Activated T-cell treated with anti-CD3 and anti-CD28 coated beads, Interleukin-2, amount 50 U/mL, for 72 hours (primary cell): ENCODE results near the gene ATG9B. TPM values are rescaled to one million over a fixed set of nuclear protein-coding genes. Genes with fewer than 3 reads are reported as not detected.
"Not testable (repeated sequence)": the region's sequence is repeated elsewhere in the genome, so short reads cannot be mapped to it uniquely, and the experiment has no call there.

Source experiments
- ATAC-seq, 2 donors: fragments of 150-1000 bp; cut with Tn5 transposase; replicated peaks in 1 of 2; 2 replicates each; pipeline ENCODE4 v1.10.0; 2021; ENCODE audit warnings: moderate library complexity in 2 of 2, mild to moderate bottlenecking in 1 of 2
- DNase-seq, 2 donors: peaks; one replicate each; pipeline ENCODE4 v3.0.0; 2021 to 2022; ENCODE audit warnings: mixed read lengths in 1 of 2
- H3K27ac Mint-ChIP-seq: one replicate; pipeline ENCODE4 v1.8.0; 2022; ENCODE audit warnings: mild to moderate bottlenecking, moderate library complexity, mixed read lengths
- H3K27me3 Mint-ChIP-seq: one replicate; pipeline ENCODE4 v1.8.0; 2022; ENCODE audit warnings: low read depth, mixed read lengths
- H3K36me3 Mint-ChIP-seq, 2 donors: one replicate each; pipeline ENCODE4 v1.8.0; 2022; ENCODE audit warnings: mixed read lengths in 2 of 2, mild to moderate bottlenecking in 1 of 2; ENCODE audit not compliant: insufficient read depth in 2 of 2
- H3K4me1 Mint-ChIP-seq: one replicate; pipeline ENCODE4 v1.8.0; 2022; ENCODE audit warnings: low read depth, mixed read lengths
- H3K4me3 Mint-ChIP-seq, 2 donors: one replicate each; pipeline ENCODE4 v1.8.0; 2022; ENCODE audit warnings: mild to moderate bottlenecking in 2 of 2, mixed read lengths in 2 of 2, moderate library complexity in 2 of 2
- H3K9me3 Mint-ChIP-seq, 2 donors: one replicate each; pipeline ENCODE4 v1.8.0; 2022; ENCODE audit warnings: mixed read lengths in 2 of 2
- total RNA-seq, 2 donors: library from RNA; stranded (reverse); gene quantifications; one replicate each; pipeline ENCODE4 v1.2.3, GENCODE V29; 2022

Gene ATG9B
- total RNA-seq, 2 donors from 2014 or later = 9.0 to 10.1 TPM

DNA sequence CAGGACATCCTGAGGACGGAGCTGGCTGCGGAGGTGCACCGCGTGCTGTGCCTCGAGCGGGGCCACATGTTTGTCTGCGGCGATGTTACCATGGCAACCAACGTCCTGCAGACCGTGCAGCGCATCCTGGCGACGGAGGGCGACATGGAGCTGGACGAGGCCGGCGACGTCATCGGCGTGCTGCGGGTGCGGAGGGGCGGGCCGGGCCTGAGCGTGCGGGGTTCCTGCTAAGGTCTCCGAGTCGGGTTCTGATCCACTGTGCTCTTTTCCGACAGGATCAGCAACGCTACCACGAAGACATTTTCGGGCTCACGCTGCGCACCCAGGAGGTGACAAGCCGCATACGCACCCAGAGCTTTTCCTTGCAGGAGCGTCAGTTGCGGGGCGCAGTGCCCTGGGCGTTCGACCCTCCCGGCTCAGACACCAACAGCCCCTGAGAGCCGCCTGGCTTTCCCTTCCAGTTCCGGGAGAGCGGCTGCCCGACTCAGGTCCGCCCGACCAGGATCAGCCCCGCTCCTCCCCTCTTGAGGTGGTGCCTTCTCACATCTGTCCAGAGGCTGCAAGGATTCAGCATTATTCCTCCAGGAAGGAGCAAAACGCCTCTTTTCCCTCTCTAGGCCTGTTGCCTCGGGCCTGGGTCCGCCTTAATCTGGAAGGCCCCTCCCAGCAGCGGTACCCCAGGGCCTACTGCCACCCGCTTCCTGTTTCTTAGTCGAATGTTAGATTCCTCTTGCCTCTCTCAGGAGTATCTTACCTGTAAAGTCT, 10.4 kb downstream of the ATG9B start:
- Mint-ChIP-seq H3K4me3 (peak overlapping the region; percentile 87 to 92), H3K9me3 (no peaks in the 10 kb centered on the region), H3K27me3 (peaks cover 11% of the 10 kb centered on the region), H3K4me1 (peaks cover 78% of the 10 kb centered on the region), H3K36me3 (peaks cover 0 to 2% of the 10 kb centered on the region in 2 donors), H3K27ac (peak overlapping the region; percentile 96)
- ATAC-seq (peak; percentile 71 to 72), DNase-seq (peak; percentile 92 to 94)

DNA sequence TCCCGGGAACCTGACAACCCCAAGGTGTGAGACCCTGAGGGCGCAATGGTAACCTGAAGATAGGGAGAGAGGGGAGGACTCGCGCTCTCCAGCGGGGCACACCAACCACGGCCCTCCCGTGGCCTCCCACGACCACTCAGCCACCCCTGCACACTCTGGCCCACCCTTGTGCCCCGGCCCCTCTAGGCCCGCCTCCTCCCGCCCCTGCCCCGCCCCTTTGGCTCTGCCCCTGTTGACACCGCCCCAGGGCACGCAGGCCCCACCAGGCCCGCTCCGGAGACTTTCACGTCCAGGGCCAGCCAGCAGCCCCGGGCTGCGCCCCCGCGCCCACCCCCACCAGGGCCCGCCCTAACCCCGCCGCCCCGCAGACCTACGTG, 10.9 kb downstream of the ATG9B start:
- Mint-ChIP-seq H3K4me3 (peak overlapping the region; percentile 87 to 92), H3K4me1 (peaks cover 78% of the 10 kb centered on the region), H3K36me3 (peaks cover 0 to 2% of the 10 kb centered on the region in 2 donors), H3K27me3 (peaks cover 8% of the 10 kb centered on the region), H3K9me3 (no peaks in the 10 kb centered on the region), H3K27ac (no peak overlapping the region)
- ATAC-seq (no peak), DNase-seq (no peak)

DNA sequence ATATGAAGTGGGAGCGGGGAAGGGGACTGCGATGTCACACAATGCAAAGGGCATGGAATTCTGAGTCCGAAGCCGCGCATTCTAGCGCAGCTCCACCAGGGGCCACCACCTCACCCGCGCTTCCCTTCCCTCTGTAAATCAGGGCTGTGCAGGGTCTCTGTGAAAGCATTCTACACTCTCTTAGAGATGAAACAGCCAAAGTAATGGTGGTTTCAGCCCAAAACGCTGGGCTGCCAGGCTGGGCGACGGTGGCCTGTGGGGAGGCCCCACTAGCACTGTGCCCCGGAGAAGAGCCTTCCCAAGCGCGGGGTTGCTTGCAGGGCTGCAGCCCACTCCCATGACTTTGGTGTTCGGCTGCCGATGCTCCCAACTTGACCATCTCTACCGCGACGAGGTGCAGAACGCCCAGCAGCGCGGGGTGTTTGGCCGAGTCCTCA, 11.4 kb downstream of the ATG9B start:
- H3K27me3 Mint-ChIP-seq = peaks cover 4% of the 10 kb centered on the region
- H3K9me3 Mint-ChIP-seq = no peaks in the 10 kb centered on the region
- H3K27ac Mint-ChIP-seq = no peak overlapping the region
- H3K4me3 Mint-ChIP-seq = peak overlapping the region in 1 of 2 donors; percentile 62
- peaks cover 78% of the 10 kb centered on the region for H3K4me1 Mint-ChIP-seq
- DNase-seq (no peak), ATAC-seq (no peak)
- H3K36me3 Mint-ChIP-seq = peaks cover 0 to 2% of the 10 kb centered on the region in 2 donors

DNA sequence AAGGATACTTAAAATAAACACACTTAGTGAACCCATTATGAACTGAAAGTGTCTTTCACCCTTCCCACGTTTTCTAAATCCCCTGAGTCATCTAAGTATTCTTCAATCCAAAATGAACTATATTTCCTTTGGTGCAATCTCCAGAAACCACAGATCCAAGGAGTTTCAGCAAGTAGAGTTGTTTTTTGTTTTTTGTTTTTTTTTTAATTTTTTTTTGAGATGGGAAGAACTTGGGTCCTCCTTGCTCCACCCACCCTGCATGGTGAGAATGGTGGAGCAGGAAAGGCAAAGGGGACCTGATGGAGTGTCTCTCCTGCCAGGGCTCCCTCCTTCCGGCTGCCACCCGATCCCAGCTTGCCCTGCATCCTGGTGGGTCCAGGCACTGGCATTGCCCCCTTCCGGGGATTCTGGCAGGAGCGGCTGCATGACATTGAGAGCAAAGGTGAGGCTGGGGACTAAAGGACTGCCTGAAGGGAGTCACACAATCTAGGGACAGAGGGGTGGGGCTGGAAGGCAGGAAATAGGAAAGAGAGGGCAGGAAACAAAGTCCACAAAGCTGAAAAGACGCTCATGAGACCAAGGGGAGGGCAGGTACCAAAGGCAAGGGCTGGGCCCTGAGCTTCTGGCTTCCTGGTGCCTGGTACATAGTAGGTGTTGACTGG, 12.1 kb downstream of the ATG9B start:
- H3K4me3 Mint-ChIP-seq = peak overlapping the region; percentile 51 to 62
- DNase-seq = no peak
- ATAC-seq = no peak
- H3K4me1 Mint-ChIP-seq = peaks cover 78% of the 10 kb centered on the region
- no peaks in the 10 kb centered on the region for H3K27me3 Mint-ChIP-seq
- no peaks in the 10 kb centered on the region for H3K9me3 Mint-ChIP-seq
- H3K27ac Mint-ChIP-seq = peak overlapping the region; percentile 71
- peaks cover 0 to 2% of the 10 kb centered on the region in 2 donors for H3K36me3 Mint-ChIP-seq

GRCh38 chr7:151011616-151012015, 12.7 kb downstream of the ATG9B start:
- not testable (repeated sequence) for ATAC-seq, H3K36me3 Mint-ChIP-seq, DNase-seq, H3K27me3 Mint-ChIP-seq, H3K9me3 Mint-ChIP-seq
- H3K27ac Mint-ChIP-seq = peak overlapping the region; percentile 71
- H3K4me1 Mint-ChIP-seq = peaks cover 74% of the 10 kb centered on the region
- peak overlapping the region; percentile 51 to 52 for H3K4me3 Mint-ChIP-seq

DNA sequence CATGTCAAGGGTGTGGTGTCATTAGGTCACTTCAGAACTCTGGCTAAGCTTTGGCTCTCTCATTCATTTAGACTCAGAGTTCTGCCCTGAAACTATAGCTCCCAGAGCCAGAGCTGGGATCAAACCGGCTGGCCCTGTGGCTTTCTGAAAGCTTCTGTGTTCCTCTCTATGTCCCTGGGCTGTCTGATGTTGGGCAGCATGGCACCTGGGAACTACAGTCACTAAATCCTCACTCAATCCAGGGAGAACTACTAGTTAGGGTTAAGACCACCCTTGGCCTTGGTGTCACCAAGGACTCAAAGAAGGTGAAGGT, 13.2 kb downstream of the ATG9B start:
- Mint-ChIP-seq H3K4me1 (peaks cover 68% of the 10 kb centered on the region), H3K4me3 (peak overlapping the region; percentile 65 to 70), H3K36me3 (peaks cover 0 to 2% of the 10 kb centered on the region in 2 donors), H3K27me3 (no peaks in the 10 kb centered on the region), H3K27ac (peak overlapping the region; percentile 75), H3K9me3 (no peaks in the 10 kb centered on the region)
- DNase-seq (no peak), ATAC-seq (no peak)

- peak overlapping the region; percentile 65 to 70 for H3K4me3 Mint-ChIP-seq
- no peaks in the 10 kb centered on the region for H3K27me3 Mint-ChIP-seq
- H3K36me3 Mint-ChIP-seq = peaks cover 0 to 2% of the 10 kb centered on the region in 2 donors
- peak; percentile 39 to 45 for DNase-seq
- ATAC-seq = peak; percentile 3 to 25
- H3K4me1 Mint-ChIP-seq = peaks cover 64% of the 10 kb centered on the region
- peak overlapping the region; percentile 75 for H3K27ac Mint-ChIP-seq
- no peaks in the 10 kb centered on the region for H3K9me3 Mint-ChIP-seq
Measured at GRCh38 chr7:151010307-151011096, 13.8 kb downstream of the ATG9B start.

GRCh38 chr7:151010037-151010306, 14.3 kb downstream of the ATG9B start:
- DNase-seq (no peak), ATAC-seq (no peak)
- no peak overlapping the region for H3K27ac Mint-ChIP-seq
- H3K27me3 Mint-ChIP-seq = no peaks in the 10 kb centered on the region
- peak overlapping the region; percentile 65 to 70 for H3K4me3 Mint-ChIP-seq
- H3K4me1 Mint-ChIP-seq = peaks cover 59% of the 10 kb centered on the region
- H3K36me3 Mint-ChIP-seq = peaks cover 0 to 2% of the 10 kb centered on the region in 2 donors
- H3K9me3 Mint-ChIP-seq = no peaks in the 10 kb centered on the region

DNA sequence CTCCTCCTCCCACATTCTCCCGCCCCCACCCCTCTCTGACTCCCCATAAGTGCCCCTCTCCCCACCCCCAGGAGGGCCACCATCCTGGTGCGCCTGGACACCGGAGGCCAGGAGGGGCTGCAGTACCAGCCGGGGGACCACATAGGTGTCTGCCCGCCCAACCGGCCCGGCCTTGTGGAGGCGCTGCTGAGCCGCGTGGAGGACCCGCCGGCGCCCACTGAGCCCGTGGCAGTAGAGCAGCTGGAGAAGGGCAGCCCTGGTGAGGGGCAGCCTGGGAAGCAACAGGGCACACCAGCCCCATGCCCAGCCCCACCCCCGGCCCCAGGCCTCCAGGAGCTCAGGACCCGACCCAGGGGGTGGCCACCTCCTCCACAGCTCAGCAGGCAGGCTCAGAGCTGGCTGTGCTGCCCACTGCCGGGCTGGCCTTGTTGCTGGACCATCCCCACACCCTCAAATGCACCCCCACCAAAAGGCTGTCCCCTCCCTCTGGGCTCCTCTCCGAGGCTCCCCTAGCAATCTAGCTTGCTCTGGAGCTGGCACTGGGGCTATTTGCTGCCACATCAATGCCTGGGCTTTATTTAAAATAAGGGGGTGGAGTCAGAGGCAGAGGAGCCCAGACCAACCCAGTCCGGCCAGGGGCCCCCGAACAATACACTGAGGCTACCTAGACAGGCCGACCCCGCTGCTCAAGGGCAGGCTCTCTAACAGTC, 14.8 kb downstream of the ATG9B start:
- H3K9me3 Mint-ChIP-seq = no peaks in the 10 kb centered on the region
- peaks cover 54% of the 10 kb centered on the region for H3K4me1 Mint-ChIP-seq
- ATAC-seq (no peak), DNase-seq (no peak)
- no peaks in the 10 kb centered on the region for H3K27me3 Mint-ChIP-seq
- peaks cover 0 to 2% of the 10 kb centered on the region in 2 donors for H3K36me3 Mint-ChIP-seq
- no peak overlapping the region for H3K27ac Mint-ChIP-seq
- peak overlapping the region in 1 of 2 donors; percentile 83 for H3K4me3 Mint-ChIP-seq

- Mint-ChIP-seq H3K4me1 (peaks cover 48% of the 10 kb centered on the region), H3K4me3 (peak overlapping the region; percentile 72 to 83)
- peak; percentile 59 to 80 for ATAC-seq
Measured at GRCh38 chr7:151008511-151009323, 15.6 kb downstream of the ATG9B start.

DNA sequence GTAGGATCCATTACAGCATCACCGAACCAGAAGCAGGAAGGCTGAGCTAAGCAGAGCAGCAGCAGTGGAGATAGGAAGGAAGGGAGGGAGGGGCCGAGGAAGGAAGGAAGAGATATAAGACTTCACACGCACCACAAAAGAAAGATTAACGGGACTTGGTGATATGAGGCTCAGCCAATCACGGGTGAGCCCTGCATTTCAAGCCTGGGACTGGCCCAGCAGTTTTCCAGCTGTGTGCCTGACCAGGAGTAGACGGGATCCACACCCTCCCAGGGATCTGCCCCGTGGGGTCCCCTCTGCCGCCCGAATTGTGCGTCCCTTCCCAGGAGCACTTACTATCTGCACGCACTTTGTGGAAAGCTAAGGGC, 16.2 kb downstream of the ATG9B start:
- no peak for DNase-seq
- Mint-ChIP-seq H3K27me3 (no peaks in the 10 kb centered on the region), H3K36me3 (no peaks in the 10 kb centered on the region), H3K27ac (peak overlapping the region; percentile 55), H3K4me3 (peak overlapping the region; percentile 72 to 83), H3K4me1 (peaks cover 48% of the 10 kb centered on the region), H3K9me3 (no peaks in the 10 kb centered on the region)
- ATAC-seq = peak; percentile 16 to 29

More at GRCh38 chr7:151008511-151009323, 15.6 kb downstream of the ATG9B start:
- H3K27me3 Mint-ChIP-seq = no peaks in the 10 kb centered on the region
- peak; percentile 80 to 88 for DNase-seq
- H3K9me3 Mint-ChIP-seq = no peaks in the 10 kb centered on the region
- H3K27ac Mint-ChIP-seq = peak overlapping the region; percentile 55
- H3K36me3 Mint-ChIP-seq = no peaks in the 10 kb centered on the region

DNA sequence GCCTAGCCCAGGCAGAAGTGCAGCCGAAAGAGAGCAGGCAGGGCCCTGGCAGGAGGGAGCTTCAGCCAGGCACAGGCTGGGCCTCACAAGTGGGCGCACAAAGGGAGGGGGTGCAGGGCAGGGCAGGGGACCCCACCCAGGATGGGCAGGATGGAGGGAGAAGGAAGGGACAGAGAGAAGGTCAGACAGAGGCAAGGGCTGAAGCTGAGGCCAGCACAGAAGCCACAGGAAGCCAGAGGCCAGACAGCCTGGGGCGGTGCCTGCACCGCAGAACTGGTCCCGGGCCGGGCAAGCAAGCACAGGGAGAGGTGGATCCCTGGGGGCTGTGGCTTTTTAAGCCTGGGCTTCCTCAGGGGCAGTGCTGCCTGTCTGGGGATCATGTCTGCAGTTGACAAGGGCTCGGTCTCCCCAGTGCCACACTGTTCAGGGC, 16.8 kb downstream of the ATG9B start:
- no peak for DNase-seq
- Mint-ChIP-seq H3K27ac (no peak overlapping the region), H3K36me3 (no peaks in the 10 kb centered on the region), H3K27me3 (no peaks in the 10 kb centered on the region), H3K4me3 (peak overlapping the region; percentile 72 to 83), H3K4me1 (peaks cover 42% of the 10 kb centered on the region), H3K9me3 (no peaks in the 10 kb centered on the region)
- peak in 1 of 2 donors; percentile 8 for ATAC-seq
